Measurements from ENCODE around the gene ARID1A.

ARID1A gene

GRCh38 chr1:26824731-26825130, 128.9 kb downstream of the ARID1A start:
- Histone ChIP-seq H2AFZ (ENCODE audit: low read depth, low read length, severe bottlenecking) (no peak overlapping the region), H3K27me3 (ENCODE audit: low read length) (no peaks in the 10 kb centered on the region), H3K27ac (ENCODE audit: low read depth, low read length) (no peak overlapping the region), H3F3A (ENCODE audit: insufficient read depth) (peaks cover 11% of the 10 kb centered on the region), H3K4me2 (ENCODE audit: low read depth, low read length, poor library complexity, severe bottlenecking) (no peak overlapping the region), H4K20me1 (ENCODE audit: low read depth, low read length) (no peaks in the 10 kb centered on the region), H3K4me3 (ENCODE audit: insufficient read depth, low read length, poor library complexity, severe bottlenecking) (no peak overlapping the region), H3K79me2 (ENCODE audit: insufficient read depth, low read length) (peaks cover 6% of the 10 kb centered on the region; the same call in 1 of the 2 replicates), H3K9ac (ENCODE audit: low read length) (no peak overlapping the region), H3K9me3 (ENCODE audit: insufficient read depth, low read length) (no peaks in the 10 kb centered on the region), H3K36me3 (ENCODE audit: low read length) (no peaks in the 10 kb centered on the region), H3K9me2 (replicated peaks; ENCODE audit: insufficient read depth, low read length) (no peaks in the 10 kb centered on the region)
- TF ChIP-seq CTCF (IDR thresholded peaks at IDR 0.05; ENCODE audit: insufficient read depth, low read length, poor library complexity, severe bottlenecking) = no peak
- no peak for TF ChIP-seq EZH2phosphoT487 (conservative IDR thresholded peaks at IDR 0.05; ENCODE audit: low read length)

GRCh38 chr1:26826261-26827105, 130.7 kb downstream of the ARID1A start, which contains the start of gene ZDHHC18:
TSS of gene ZDHHC18 (plus strand) at chr1:26826688. CDS start at chr1:26826805, 117 bp downstream.
- peak within 1 kb of the TSS; percentile 71 for H3K9ac ChIP-seq (ENCODE audit: low read length)
- H2AFZ ChIP-seq (ENCODE audit: low read depth, low read length, severe bottlenecking) = peak within 1 kb of the TSS; percentile 98
- H3K36me3 ChIP-seq (ENCODE audit: low read length) = no peaks in the 10 kb centered on the region
- H3K4me2 ChIP-seq (ENCODE audit: low read depth, low read length, poor library complexity, severe bottlenecking) = peak within 1 kb of the TSS; percentile 79
- H3K79me2 ChIP-seq (ENCODE audit: insufficient read depth, low read length) = peaks cover 6% of the 10 kb centered on the region; the same call in 1 of the 2 replicates
- no peaks in the 10 kb centered on the region for H3K27me3 ChIP-seq (ENCODE audit: low read length)
- H3K9me3 ChIP-seq (ENCODE audit: insufficient read depth, low read length) = no peaks in the 10 kb centered on the region
- H3K9me2 ChIP-seq (replicated peaks; ENCODE audit: insufficient read depth, low read length) = no peaks in the 10 kb centered on the region
- H3K27ac ChIP-seq (ENCODE audit: low read depth, low read length) = 0 out of 2 replicates have a peak within 1 kb of the TSS, but pooled peaks have one; percentile 14
- no peaks in the 10 kb centered on the region for H4K20me1 ChIP-seq (ENCODE audit: low read depth, low read length)
- H3F3A ChIP-seq (ENCODE audit: insufficient read depth) = no peaks in the 10 kb centered on the region; the same call in 1 of the 2 replicates
- peak within 1 kb of the TSS; percentile 84 for H3K4me3 ChIP-seq (ENCODE audit: insufficient read depth, low read length, poor library complexity, severe bottlenecking)
- TF ChIP-seq EZH2phosphoT487 (conservative IDR thresholded peaks at IDR 0.05; ENCODE audit: low read length) = no peak
- peak; percentile 34 for TF ChIP-seq CTCF (IDR thresholded peaks at IDR 0.05; ENCODE audit: insufficient read depth, low read length, poor library complexity, severe bottlenecking)

GRCh38 chr1:26827106-26827604, 131.3 kb downstream of the ARID1A start:
- Histone ChIP-seq H4K20me1 (ENCODE audit: low read depth, low read length) (no peaks in the 10 kb centered on the region), H2AFZ (ENCODE audit: low read depth, low read length, severe bottlenecking) (no peak overlapping the region), H3K9me2 (replicated peaks; ENCODE audit: insufficient read depth, low read length) (no peaks in the 10 kb centered on the region), H3K27ac (ENCODE audit: low read depth, low read length) (no peak overlapping the region), H3K9me3 (ENCODE audit: insufficient read depth, low read length) (no peaks in the 10 kb centered on the region), H3K4me2 (ENCODE audit: low read depth, low read length, poor library complexity, severe bottlenecking) (peak overlapping the region; percentile 79), H3K9ac (ENCODE audit: low read length) (peak overlapping the region; percentile 71), H3F3A (ENCODE audit: insufficient read depth) (no peaks in the 10 kb centered on the region; the same call in 1 of the 2 replicates), H3K79me2 (ENCODE audit: insufficient read depth, low read length) (peaks cover 6% of the 10 kb centered on the region; the same call in 1 of the 2 replicates), H3K36me3 (ENCODE audit: low read length) (no peaks in the 10 kb centered on the region), H3K27me3 (ENCODE audit: low read length) (no peaks in the 10 kb centered on the region), H3K4me3 (ENCODE audit: insufficient read depth, low read length, poor library complexity, severe bottlenecking) (peak overlapping the region; percentile 67)
- TF ChIP-seq CTCF (IDR thresholded peaks at IDR 0.05; ENCODE audit: insufficient read depth, low read length, poor library complexity, severe bottlenecking) (no peak), EZH2phosphoT487 (conservative IDR thresholded peaks at IDR 0.05; ENCODE audit: low read length) (no peak)
